ENCODE measurements around the gene CLPTM1.

DNA sequence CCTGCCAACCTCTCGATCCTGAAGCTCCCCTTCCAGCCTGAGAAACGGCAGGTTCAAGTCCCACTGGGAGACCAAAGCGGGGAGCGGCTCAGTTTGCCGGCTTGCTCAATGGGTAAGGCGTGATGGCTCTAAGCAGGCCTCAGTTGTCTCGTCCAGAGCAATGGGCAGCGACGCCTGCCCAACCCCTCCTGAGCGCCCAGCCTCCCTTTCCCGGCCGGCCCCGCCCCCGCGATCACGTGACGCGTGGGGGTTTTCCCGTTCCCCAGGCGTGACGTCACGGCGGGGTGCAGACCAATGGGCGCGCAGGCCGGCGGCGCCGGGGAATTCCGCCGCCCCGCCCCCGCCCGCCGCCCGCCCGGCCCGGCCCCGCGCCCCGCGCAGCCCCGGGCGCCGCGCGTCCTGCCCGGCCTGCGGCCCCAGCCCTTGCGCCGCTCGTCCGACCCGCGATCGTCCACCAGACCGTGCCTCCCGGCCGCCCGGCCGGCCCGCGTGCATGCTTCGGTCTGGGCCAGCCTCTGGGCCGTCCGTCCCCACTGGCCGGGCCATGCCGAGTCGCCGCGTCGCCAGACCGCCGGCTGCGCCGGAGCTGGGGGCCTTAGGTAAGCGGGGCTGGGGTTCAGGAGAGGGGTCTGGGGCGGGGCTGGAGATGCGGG is 46.0 kb downstream of the CLPTM1 start, which contains the start of gene RELB:
- TF ChIP-seq, protein P1, sequence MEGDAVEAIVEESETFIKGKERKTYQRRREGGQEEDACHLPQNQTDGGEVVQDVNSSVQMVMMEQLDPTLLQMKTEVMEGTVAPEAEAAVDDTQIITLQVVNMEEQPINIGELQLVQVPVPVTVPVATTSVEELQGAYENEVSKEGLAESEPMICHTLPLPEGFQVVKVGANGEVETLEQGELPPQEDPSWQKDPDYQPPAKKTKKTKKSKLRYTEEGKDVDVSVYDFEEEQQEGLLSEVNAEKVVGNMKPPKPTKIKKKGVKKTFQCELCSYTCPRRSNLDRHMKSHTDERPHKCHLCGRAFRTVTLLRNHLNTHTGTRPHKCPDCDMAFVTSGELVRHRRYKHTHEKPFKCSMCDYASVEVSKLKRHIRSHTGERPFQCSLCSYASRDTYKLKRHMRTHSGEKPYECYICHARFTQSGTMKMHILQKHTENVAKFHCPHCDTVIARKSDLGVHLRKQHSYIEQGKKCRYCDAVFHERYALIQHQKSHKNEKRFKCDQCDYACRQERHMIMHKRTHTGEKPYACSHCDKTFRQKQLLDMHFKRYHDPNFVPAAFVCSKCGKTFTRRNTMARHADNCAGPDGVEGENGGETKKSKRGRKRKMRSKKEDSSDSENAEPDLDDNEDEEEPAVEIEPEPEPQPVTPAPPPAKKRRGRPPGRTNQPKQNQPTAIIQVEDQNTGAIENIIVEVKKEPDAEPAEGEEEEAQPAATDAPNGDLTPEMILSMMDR (IDR thresholded peaks at IDR 0.05), result no peak
- no peak for TF ChIP-seq POLR2A (IDR thresholded peaks at IDR 0.05)
